Measurements from ENCODE around the gene MME. TPM values are rescaled to one million over a fixed set of nuclear protein-coding genes. Genes with fewer than 3 reads are reported as not detected.

MME gene
- total RNA-seq, 1 donor from 2014 or later = 2.8 TPM

- Histone ChIP-seq H3K9me3 (replicated peaks) (no peaks in the 10 kb centered on the region), H3K4me3 (no peak overlapping the region), H3K27ac (replicated peaks) (no peak overlapping the region), H3K27me3 (ENCODE audit: low read depth) (no peaks in the 10 kb centered on the region), H3K4me1 (no peaks in the 10 kb centered on the region), H3K36me3 (no peaks in the 10 kb centered on the region)
- intact Hi-C loops (cut with micrococcal nuclease) = no loop called here
- TF ChIP-seq, protein P1, sequence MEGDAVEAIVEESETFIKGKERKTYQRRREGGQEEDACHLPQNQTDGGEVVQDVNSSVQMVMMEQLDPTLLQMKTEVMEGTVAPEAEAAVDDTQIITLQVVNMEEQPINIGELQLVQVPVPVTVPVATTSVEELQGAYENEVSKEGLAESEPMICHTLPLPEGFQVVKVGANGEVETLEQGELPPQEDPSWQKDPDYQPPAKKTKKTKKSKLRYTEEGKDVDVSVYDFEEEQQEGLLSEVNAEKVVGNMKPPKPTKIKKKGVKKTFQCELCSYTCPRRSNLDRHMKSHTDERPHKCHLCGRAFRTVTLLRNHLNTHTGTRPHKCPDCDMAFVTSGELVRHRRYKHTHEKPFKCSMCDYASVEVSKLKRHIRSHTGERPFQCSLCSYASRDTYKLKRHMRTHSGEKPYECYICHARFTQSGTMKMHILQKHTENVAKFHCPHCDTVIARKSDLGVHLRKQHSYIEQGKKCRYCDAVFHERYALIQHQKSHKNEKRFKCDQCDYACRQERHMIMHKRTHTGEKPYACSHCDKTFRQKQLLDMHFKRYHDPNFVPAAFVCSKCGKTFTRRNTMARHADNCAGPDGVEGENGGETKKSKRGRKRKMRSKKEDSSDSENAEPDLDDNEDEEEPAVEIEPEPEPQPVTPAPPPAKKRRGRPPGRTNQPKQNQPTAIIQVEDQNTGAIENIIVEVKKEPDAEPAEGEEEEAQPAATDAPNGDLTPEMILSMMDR (IDR thresholded peaks at IDR 0.05; ENCODE audit: borderline replicate concordance) = no peak
- no peak for DNase-seq
Observed at GRCh38 chr3:155166441-155166840, 86.3 kb downstream of the MME start.

GRCh38 chr3:155169197-155169596, 89.1 kb downstream of the MME start:
- intact Hi-C loops (cut with micrococcal nuclease) = no loop called here
- H3K4me1 ChIP-seq = no peaks in the 10 kb centered on the region
- no peaks in the 10 kb centered on the region for H3K9me3 ChIP-seq (replicated peaks)
- H3K4me3 ChIP-seq = no peak overlapping the region
- no peak overlapping the region for H3K27ac ChIP-seq (replicated peaks)
- DNase-seq = no peak
- TF ChIP-seq, protein P1 (IDR thresholded peaks at IDR 0.05; ENCODE audit: borderline replicate concordance) = no peak
- H3K36me3 ChIP-seq = no peaks in the 10 kb centered on the region
- no peaks in the 10 kb centered on the region for H3K27me3 ChIP-seq (ENCODE audit: low read depth)

- intact Hi-C loops (cut with micrococcal nuclease) = no loop called here
- TF ChIP-seq, protein P1 (IDR thresholded peaks at IDR 0.05; ENCODE audit: borderline replicate concordance) = no peak
Observed at GRCh38 chr3:155173771-155174170, 93.7 kb downstream of the MME start.

GRCh38 chr3:155178810-155179436, 98.8 kb downstream of the MME start:
- no peak overlapping the region for H3K27ac ChIP-seq (replicated peaks)
- no peaks in the 10 kb centered on the region for H3K36me3 ChIP-seq
- no peak for DNase-seq
- intact Hi-C loops (cut with micrococcal nuclease) = no loop called here
- H3K9me3 ChIP-seq (replicated peaks) = no peaks in the 10 kb centered on the region
- no peaks in the 10 kb centered on the region for H3K4me1 ChIP-seq
- TF ChIP-seq, protein P1 (IDR thresholded peaks at IDR 0.05; ENCODE audit: borderline replicate concordance) = no peak
- no peaks in the 10 kb centered on the region for H3K27me3 ChIP-seq (ENCODE audit: low read depth)
- no peak overlapping the region for H3K4me3 ChIP-seq

More at GRCh38 chr3:155173771-155174170, 93.7 kb downstream of the MME start:
- H3K36me3 ChIP-seq = no peaks in the 10 kb centered on the region
- no peaks in the 10 kb centered on the region for H3K27me3 ChIP-seq (ENCODE audit: low read depth)
- H3K27ac ChIP-seq (replicated peaks) = no peak overlapping the region
- no peak overlapping the region for H3K4me3 ChIP-seq
- no peaks in the 10 kb centered on the region for H3K9me3 ChIP-seq (replicated peaks)
- DNase-seq = no peak
- H3K4me1 ChIP-seq = no peaks in the 10 kb centered on the region

GRCh38 chr3:155179437-155179827, 99.3 kb downstream of the MME start:
- intact Hi-C loops (cut with micrococcal nuclease) = no loop called here
- H3K27ac ChIP-seq (replicated peaks) = no peak overlapping the region

More at GRCh38 chr3:155179437-155179827, 99.3 kb downstream of the MME start:
- no peak for DNase-seq
- TF ChIP-seq, protein P1 (IDR thresholded peaks at IDR 0.05; ENCODE audit: borderline replicate concordance) = no peak
- no peaks in the 10 kb centered on the region for H3K9me3 ChIP-seq (replicated peaks)
- H3K36me3 ChIP-seq = no peaks in the 10 kb centered on the region
- H3K4me3 ChIP-seq = no peak overlapping the region
- no peaks in the 10 kb centered on the region for H3K27me3 ChIP-seq (ENCODE audit: low read depth)
- no peaks in the 10 kb centered on the region for H3K4me1 ChIP-seq

All from left ventricle myocardium inferior (tissue), 1 donor.